Stimulated activated CD4-positive, alpha-beta T cell treated with anti-CD3 and anti-CD28 coated beads, Interleukin-4, amount 100 ng/mL, for 24 hours (primary cell): ENCODE measurements around the gene ZNF804B.

Experiments
- DNase-seq: peaks from one replicate; pipeline ENCODE4 v3.0.0-alpha.2; 2020

Gene ZNF804B

DNA sequence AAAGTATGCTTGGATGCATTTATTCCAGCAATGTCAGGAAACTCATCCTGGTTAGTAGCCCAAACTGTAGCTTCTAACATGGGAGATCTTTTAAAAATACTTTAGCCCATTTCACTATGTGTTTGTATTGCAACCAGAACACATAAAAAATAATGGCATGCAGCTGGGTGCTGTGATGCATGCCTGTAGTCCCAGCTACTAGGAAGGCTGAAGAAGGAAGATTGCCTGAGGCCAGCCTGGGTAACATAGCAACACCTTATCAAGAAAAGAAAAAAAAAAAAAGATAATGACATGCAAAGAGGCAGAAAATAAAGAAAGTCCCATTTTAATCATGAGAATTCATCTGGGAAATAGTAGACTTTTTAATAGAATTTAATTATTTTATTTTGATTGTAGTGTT, 553.1 kb downstream of the ZNF804B start:
- no peak for DNase-seq

DNA sequence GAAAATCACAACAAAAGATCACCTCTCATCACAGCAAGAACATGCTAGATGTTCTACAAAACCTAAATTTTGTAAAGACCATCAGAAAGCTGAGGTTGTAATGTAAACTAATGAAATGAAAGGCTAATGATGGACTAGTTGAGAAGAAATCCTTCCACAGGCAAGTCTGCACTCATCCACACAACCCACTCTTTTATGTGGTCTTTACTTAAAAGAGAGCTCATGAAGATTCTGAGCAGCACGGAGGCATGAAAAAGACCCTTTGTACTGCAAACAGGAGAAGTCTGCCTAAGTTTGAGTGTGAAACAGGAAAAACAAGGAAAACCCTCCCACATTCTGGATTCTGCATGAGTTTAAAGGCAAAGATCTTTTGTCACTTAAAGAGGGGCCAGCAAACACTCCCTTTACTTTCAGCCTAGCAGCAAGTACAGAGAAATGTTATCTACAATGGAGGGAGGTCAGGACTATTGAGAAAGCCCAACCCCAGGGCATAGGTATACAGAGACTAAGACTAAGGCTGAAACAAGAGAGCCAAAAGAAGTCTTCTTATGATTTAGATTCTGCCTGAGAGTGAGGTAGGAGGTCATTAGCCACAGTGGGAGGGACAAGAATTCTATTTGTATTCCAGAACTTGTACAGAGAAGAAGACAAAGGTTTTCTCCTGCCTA, 557.2 kb downstream of the ZNF804B start:
- no peak for DNase-seq

DNA sequence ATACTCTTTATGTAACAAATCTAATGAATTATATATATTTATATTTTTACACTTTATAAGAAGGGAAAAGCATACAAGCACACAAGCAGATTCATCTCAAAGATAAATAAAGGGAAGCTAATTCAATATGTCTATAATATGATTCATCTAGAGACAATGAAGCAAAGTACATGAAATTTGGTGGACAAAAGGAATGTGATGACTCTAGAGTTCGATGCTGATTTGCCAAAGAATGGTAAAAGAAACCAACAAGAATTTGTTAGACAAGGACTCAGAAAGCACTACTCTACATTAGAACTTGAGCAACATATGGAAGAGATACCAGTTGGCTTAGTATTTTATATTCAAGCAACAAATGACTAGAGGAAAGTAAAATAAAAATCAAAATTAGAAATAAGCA, 572.5 kb downstream of the ZNF804B start:
- no peak for DNase-seq

DNA sequence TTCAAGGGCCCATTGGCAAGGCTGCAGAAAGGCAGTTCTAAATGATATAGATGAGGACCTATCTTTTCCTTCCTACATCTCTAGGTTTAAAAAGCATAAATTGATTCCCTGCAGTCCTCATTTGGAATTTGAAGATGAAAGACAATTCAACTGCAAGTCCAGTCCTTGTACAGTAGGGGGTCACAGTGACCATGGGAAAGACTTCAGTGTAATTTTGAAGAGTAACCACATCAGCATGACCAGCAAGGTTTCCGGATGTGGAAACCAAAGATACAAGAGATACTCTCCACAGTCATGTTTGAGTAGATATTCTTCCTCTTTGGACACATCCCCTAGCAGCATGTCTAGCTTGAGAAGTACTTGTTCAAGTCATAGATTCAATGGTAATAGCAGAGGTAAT, 575.3 kb downstream of the ZNF804B start:
- no peak for DNase-seq

DNA sequence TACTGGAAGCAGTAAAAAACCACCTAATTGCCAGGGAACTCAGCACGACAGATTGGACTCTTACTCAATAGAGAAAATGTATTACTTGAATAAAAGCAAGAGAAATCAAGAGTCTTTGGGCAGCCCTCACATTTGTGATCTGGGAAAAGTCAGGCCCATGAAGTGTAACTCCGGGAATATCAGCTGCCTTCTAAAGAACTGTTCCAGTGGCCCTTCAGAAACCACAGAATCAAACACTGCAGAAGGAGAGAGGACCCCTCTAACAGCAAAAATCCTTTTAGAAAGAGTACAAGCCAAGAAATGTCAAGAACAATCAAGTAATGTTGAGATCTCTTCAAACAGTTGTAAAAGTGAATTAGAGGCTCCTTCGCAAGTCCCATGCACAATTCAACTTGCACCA, 576.0 kb downstream of the ZNF804B start:
- no peak for DNase-seq

DNA sequence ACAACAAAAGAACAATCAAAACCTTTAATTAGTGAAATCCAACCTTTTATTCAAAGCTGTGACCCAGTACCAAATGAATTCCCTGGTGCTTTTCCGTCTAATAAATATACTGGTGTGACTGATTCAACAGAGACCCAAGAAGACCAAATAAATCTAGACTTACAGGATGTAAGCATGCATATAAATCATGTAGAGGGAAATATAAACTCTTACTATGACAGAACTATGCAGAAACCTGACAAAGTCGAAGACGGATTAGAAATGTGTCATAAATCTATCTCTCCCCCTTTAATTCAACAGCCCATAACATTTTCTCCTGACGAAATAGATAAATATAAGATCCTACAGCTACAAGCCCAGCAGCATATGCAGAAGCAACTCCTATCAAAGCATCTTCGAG, 576.6 kb downstream of the ZNF804B start:
- DNase-seq: no peak

DNA sequence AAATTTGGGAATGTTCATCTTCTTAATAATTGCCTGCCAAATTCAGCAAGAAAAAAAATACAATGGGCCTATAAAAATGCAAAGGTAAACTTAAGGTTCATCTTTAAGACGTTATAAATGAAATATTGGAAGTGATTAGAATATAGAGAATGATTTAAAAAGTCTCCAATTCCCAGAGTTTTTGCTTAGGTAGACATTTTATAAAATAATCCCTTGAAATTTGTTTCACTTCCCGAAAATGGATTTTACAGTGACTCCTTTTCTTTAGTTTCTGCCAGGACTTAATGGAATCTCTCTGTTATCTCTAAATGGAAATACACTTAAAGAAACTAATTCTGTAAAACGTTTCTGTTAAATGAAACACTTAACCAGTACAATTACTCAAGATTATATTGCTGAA, 580.2 kb downstream of the ZNF804B start:
- no peak for DNase-seq

DNA sequence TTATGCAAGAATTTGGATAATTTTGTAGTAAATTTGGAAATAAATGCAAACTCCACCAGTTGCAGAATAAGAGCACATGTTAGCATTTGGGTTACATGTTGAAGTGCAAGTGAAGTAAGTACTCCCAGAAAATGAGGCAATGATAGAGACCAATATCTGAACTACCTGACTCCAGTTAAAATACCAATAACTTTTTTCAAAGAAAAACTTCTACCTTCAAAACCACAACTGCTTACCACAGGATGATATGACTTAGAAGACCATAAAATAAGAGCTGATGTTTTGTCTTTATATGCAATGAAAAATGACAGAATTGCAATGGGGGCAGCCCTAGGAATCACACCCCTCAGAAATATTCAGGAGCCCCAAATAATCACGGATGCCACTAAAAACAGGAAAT, 597.6 kb downstream of the ZNF804B start:
- DNase-seq: no peak

DNA sequence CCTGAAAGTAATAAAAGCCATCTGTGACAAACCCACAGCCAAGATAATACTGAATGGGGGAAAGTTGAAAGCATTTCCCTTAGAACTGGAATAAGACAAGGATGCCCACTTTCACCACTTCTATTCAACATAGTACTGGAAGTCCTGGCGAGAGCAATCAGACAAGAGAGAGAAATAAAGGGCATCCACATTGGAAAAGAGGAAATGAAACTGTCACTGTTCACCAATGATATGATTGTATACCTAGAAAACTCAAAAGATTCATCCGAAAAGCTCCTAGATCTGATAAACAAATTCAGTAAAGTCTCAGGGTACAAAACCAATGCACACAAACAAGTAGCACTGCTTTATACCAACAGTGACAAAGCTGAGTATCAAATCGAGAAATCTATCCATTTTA, 617.7 kb downstream of the ZNF804B start:
- DNase-seq: no peak

DNA sequence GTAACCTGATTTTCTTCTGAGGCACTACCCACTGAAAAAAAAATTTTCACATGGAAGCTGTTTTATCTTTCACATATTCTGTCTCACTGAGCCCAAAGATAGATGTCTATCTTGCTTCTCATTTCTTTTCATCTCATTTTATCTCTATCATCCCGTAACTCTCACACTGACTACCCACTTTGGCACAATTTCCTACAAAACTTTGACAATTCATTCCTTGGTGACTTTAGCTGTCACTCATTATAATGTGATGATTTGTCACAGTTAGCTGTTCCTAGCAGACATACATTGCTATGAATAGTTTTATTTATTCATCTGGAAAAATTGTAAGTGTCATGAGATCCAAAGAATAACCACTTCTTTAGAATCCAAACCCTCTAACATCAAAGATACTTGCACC, 625.9 kb downstream of the ZNF804B start:
- no peak for DNase-seq
